ENCODE measurements around the gene KSR2.

Gene KSR2

DNA sequence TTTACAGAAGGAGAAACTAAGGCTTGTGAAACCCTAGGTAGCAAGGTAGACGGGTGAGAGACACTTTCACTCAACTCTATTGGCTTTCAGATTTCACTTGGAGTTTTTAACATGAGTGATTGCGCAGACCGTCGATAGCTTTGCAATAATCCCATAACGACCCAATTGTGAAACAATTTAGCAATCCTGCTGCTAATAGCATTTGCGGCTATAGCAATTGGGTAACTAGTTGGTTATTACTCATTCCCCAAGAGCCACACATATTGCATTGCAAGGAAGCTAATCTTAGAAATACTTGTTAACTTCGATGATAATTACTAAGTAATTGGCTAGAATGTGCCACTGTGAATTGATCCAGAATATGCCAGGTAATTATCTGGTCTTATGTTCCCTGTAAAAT, 447.4 kb downstream of the KSR2 start:
- intact Hi-C loops (cut with DNase I), result no loop called here
- DNase-seq, result no peak

DNA sequence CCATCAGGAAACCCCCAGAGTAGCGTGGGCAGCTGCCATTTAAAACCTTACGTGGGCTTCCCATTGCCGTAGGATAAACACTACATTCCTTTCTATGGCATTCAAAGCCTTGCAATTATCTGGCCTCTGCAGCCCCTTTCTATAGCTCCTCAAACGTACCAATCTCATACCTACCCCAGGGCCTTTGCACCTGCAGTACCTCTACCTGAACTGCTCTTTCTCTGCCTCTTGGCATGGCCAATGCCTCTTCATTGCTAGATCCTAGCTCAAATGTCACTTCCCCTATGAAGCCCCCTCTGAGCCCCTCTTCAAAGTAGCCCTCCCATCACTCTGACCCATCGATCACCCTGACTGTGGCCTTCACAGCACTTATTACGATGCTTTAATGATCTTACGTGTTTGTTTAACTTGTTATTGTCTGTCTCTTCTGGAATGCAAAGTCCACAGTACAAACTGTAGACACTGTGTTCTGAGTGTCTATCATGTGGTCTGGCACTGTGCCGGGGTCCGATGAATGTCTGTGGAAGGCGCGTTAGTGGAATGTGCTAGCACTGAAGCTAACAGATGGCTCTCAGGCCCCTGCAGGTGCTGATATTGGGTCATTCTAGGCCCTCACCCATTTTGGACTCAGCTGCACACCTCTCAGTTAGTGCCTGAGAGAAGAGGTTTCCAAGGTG, 450.1 kb downstream of the KSR2 start:
- peak in 1 of 10 donors; percentile 20 for DNase-seq
- intact Hi-C loops (cut with DNase I), result no loop called here

DNA sequence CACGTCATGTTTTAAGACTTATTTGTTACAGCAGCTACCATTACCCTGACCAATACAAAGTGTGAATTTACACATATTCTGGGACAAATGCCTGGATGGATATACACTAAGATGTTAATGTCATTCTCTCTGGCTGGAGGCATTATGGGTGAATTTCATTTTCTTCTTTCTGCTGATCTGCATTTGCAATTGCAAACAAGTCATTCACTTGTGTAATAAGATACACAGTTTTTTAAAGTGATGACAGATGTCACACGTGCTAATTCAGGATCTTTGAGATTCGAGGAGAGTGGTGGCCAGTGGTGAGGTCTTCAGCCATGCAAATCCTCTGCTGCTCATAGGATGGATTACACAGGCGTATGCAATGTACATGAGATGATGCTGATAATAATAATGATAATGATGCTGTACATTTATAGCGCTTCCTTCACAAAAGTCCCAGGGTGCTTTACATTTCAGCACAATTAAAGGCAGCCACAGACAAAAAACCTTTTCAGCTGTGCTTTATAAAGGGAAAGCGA, 451.5 kb downstream of the KSR2 start:
- DNase-seq, result no peak

DNA sequence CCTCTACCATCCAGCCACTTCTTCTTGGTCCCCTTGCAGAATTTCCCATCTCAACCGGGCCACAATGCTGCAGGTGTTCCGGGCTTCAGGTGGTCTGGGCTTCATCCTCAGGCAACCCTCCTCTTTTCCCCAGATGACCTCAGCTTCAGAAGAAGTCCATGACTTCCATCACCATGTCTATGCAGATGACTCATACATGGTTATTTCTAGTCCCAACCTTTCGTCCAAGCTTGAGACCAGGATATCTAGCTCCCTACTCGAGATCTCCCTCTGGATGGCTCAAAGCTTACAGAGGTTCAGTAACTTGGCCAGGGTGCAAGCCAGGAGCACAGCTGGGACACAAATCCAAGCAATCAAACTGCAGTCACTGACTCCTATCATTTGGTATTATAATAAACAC, 452.8 kb downstream of the KSR2 start:
- no peak for DNase-seq
- intact Hi-C loops (cut with DNase I), result no loop called here

More for the DNA sequence above, 451.5 kb downstream of the KSR2 start:
- intact Hi-C loops (cut with DNase I), result no loop called here

DNA sequence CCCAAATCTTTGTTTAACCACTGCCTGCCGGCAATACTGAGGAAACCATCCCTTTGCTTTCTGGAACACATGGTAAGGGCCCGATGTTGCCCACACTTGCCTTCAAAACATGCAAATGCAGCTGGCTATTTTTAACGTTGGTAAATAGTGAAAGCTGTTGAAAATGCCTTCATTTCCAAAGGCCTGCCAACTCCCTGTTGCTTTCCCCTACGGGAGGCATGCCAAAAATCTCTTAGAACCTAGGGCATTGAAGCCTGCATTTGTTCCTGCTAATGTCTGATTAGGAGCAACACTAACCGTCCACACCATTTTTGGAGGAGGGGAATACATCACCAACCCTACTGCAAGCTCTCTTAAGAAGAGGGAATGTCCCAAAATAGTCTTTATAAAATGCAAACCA, 454.8 kb downstream of the KSR2 start:
- intact Hi-C loops (cut with DNase I), result no loop called here
- DNase-seq, result peak in 5 of 10 donors; percentile 11 to 85 (median 32)

DNA sequence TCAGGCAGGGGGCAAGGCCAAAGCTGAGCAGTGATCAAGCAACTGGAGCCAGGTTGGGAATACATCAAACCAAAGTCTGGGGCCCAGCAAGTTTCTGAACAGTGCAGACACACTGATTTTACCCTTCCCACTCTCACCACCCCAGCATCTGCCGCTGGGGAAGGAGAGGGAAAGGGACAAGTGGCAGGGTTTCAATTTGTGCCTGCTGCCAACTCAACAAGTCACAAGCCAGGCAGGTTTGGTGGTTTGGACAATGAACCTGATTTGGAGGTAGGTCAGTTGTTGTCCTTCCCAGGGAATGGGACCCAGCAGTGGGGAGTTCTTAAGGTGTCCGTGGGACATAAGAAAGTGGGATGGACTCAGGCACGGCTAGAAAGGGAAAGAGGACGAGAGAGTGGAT, 455.4 kb downstream of the KSR2 start:
- DNase-seq, result no peak
- intact Hi-C loops (cut with DNase I), result no loop called here

DNA sequence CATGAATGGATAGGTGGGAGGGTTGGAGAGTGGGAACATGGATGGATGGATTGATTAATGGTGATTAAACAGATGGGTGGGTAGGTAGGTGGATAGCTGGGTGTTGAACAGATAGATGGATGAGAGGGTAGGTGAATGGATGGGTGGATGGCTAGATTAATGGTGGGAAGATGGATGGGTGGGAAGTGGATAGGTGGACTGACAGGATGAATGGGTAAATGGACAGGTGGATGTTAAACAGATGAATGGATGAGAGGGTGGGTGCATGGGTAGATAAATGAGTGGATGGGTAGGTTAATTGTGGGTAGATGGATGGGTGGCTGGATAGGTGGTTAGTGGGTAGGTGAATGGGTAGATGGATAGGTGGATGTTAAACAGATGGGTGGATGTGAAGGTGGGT, 460.3 kb downstream of the KSR2 start:
- no peak for DNase-seq
- intact Hi-C loops (cut with DNase I), result no loop called here

DNA sequence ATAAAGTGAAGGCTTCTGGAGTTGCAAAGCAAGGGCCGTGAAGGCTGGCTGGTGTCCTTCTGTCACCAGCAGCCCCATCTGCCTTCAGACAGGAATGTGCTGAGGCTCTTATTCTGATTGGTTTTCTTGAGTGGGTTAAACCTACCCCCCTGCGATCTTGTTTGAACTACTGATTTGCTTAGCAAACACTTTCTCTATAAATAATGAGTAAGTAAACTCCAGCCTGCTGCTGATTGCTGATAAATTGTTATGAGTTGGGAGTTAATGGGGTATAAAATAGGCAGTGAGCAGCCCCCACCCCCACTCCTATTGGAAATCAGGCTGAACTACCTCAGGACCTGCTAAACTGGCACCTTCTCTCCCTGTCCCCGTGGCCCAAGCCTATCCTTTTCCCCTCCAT, 461.2 kb downstream of the KSR2 start:
- DNase-seq, result no peak
- intact Hi-C loops (cut with DNase I), result no loop called here

DNA sequence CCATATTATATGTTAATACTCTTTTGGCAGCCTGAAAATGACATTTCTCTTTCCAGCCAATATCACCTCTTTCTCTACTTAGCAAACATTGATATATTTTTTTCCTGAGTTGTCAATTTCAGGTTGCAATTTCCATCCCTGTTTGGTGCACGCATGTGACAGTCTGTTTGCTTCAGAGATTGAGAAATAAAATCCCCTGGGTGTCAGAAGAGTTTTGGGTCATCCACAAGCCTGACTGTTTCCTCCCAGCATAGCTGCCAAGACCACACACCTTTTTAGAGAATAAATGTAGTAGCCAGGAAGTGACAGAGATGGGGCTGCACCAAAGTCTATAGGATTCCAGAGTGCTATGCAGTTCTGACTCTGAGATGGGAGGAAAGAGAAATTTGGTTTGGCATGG, 462.5 kb downstream of the KSR2 start:
- DNase-seq, result no peak
- intact Hi-C loops (cut with DNase I), result no loop called here

DNA sequence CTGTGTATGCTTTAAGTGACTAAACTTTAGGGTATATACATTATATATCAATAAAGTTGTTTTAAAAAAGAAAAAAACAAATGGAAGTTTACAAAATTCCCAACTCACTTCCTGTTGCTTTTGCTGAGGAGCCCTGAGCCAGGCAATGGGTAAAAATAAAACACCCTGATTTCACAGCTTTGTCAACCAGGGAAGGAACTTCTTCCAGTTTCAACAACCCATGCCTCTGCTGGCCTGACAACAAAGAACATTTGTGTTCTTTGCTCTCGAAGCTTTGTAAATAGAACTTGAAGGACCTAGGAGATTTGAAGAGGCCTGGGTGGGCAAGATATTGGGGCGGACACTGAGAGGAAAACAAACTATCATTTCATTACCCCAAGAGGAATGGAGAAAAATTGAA, 466.2 kb downstream of the KSR2 start:
- DNase-seq, result no peak
- intact Hi-C loops (cut with DNase I), result no loop called here

DNA sequence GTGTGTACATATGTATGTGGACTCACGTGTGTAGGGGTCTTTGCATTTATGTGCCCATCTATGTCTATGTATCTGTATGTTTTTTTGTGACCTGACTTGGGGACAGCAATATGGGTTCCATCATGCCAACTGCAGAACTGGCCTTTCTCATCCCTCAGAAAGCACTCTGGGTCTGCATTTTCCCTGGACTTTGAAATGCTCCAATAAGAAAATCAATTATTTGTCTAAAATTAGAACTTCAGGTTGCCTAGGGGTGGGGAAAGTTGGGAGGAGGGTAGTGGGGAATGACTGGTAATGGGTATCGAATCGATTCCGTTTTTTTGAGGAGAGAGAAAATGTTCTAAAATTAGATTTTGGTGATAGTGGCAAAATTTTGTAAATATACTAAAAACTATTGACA, 466.6 kb downstream of the KSR2 start:
- DNase-seq, result no peak
- intact Hi-C loops (cut with DNase I), result no loop called here

DNA sequence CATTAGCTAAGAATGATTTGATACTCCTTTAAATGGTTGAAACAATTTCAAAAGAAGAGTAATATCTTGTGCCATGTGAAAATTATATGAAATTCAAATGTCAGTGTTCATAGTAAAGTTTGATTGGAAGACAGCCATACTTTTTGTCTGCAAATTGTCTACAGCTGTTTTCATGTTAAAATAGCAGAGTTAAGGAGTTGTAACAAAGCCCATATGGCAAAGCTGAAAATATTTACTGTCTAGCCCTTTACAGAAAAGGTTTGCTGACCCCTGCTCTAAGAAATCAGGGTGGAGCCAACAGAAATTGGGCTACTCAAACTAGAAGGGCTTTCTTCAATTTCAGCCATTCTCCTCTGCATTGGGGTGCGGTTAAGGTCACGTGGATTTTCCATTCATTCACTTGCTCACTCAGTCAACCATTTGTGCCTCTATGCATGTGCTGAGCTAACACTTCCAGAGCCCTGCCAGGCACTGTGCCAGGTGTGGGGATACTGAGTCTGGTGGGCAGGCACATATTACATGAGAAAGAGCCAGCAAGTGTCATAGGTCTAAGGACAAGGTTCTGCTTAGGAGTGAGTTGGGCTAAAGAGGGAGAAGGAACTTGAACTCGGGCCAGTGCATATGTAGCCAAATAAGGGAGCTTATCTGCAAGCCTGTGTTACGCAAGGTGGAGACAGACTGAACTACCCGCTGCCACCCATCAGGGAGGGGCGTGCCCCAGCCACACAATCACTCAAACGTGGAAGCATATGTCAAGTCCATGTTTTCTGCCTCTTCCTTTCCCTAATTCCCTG, 467.5 kb downstream of the KSR2 start:
- DNase-seq, result no peak
- intact Hi-C loops (cut with DNase I), result no loop called here

DNA sequence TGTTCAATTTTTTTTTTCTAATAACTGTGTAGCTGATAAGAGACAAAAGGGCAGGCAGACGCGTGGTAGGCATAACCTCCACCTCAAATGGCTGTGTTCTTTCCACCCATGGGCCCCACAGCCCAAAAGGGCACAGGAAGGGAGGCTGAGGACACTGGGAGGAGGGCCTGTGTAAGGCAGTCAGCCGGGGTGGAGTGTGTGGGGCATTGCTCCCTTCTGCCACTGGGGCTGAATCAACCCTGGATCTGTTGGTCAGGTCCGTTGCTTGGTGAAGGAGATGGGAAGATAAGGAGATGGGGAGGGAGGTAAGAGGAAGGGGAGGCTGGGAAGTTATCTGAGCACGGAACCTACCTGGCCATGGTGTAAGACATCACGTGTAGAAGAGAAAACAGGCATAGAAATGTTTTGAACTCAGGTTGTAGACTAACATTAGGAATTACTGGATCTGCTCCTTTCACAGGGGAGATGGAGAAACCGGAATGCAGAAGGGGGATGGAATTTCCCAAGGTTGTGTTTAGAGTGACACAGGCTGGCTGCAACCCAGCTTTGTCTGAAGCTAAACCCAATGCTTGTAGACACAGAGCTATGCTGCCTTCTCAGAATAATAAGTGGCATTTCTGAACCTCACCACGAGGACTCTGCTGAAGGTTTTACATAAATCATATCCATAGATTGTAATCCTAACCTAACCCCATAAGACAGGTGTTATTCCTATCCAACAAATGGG, 468.9 kb downstream of the KSR2 start:
- no peak for DNase-seq
- intact Hi-C loops (cut with DNase I), result no loop called here

DNA sequence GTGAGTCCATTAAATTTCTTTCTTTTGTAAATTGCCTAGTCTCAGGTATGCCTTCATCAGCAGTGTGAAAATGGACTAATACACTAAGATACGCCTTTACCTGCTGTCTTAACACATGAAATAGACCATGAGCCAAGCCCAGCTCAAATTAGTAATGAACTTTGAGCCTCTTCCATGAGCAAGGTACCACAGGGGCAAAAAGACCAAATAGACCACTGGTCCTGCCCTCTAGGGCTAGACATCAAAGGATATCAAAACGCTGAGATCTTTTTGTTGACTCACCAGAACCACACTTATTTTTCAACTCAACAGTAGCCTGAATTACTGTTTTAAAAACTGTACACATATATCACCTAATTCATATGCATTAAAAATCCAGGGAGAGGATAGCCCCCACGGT, 469.9 kb downstream of the KSR2 start:
- DNase-seq, result no peak
- intact Hi-C loops (cut with DNase I), result no loop called here

DNA sequence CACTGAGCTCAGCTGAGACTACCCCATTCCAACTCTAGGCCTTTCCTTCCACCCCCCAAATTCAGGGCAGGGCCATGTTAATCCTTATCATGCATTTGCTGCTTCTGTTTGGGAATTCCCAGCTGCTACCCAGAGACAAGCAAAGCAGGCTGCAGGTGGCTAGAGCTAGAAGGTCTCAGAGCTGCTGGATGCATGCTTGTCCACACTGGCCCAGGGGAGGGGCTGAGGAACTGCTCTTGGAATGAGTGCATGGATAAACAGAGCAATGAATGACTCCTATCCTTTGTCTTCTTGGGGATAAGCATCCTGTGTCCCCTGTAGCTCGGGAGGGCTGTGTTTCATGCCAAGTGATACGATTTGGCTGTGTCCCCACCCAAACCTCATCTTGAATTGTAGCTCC, 470.5 kb downstream of the KSR2 start:
- intact Hi-C loops (cut with DNase I), result no loop called here
- no peak for DNase-seq

DNA sequence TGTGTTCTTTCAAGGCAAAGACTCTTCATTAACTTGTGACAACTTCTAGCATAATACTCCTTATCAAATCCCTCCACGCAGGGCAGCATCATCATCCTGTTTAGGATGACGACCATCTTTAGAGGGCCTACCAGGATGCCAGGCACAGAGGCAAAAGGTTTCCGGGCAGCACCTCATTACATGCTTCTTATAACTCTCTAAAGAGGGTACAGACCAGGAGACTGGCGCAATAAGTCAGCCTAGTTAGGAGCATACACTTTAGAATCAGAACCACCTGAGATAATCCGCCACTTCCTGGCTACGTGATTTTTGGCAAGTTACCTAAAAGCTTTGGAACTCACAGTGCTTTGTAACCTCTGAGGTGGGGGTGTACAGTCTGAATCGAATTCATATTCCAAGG, 471.4 kb downstream of the KSR2 start:
- no peak for DNase-seq
- intact Hi-C loops (cut with DNase I), result no loop called here

DNA sequence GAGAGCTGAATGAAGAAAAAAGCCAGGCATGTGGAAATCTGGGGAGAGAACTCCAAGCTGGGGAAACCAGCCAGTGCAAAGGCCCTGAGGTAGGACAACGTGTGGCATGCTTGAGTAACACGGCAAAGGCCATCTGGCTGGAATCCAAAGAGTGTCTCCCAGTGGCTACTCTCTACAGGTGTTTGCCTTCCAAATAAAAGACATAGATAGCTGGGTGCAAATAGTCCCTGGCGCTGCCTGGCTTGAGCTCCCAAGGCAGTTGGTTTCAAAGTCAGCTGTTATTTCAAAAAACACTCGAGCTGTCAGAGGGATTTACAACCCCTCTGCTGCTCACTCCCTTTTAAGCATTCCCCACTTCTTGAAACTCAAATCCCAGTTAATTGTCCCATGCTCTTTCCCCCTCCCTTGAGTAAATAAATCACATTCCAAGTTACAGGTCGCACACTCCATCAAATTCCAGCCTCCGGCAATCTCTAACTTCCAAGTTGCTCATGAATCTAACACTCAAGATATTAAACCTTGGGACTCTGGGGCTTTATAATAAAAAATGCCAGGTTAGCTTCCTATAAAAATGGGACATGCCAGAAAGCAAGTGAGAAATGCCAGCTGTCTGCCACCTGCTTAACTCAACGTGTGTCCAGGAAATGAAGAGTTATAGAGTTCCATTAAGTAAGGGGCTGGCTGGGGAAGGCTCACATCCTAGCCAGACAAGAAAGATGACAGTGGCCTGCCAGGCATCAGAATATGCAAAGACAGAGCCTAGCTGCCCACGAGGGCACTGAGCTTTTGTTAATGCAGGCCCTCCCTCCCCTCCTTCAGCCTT, 473.7 kb downstream of the KSR2 start:
- intact Hi-C loops (cut with DNase I), result no loop called here
- DNase-seq, result no peak

DNA sequence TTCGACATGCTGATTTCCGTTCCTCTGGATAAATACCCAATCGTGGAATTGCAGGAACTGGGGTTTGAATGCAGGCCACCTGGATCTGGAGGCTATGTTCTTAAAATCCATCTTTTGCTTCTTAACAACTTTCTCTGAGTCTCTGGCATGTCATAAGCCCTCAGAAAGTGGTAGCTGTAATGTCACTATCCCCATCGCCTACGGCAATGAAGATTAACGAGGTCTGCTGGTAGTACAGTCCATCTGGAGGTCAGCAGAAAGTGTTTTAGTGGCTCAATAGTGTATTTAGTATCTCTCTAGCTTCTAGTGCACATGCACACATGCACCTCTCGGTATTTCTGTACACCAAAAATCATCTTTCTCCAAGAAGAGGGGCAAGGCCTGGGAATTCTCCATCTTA, 477.1 kb downstream of the KSR2 start:
- DNase-seq, result no peak
- intact Hi-C loops (cut with DNase I), result no loop called here

DNA sequence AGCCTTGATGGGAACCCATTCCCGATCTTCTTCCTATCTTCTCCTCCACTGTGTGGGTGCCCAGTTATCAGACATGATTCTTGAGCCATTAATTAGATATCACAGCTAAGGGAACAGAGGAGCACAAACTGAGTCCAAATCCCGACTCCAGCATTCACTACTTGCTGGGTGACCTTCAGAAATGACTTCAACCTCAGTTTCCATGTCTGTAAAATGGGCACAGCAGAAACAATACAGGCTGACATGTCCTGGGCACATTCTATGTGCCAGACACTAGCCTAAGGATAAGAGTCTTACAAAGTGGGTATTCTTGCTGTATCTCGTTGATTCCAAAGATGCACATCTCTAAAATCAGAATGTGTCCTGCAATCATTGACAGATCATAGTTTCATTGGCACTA, 478.7 kb downstream of the KSR2 start:
- intact Hi-C loops (cut with DNase I), result no loop called here

DNA sequence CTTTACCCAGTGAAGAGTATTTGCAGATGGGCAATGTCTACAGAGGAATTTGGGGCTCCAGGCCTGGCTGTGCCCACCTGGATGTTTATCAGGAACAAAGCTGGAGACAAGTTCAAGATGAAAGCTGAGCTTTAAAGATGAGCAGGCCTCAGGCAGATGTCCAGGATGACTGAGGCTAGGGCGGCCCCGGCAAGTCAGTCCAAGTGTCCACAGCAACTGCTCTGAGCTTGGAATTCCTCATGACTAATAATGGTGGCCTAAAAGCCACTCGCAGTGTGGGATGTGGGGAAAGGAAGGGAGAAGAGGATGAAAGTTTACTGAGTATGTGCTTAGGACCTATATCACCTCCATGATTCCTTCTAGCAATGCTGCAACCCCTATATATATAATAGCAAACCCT, 479.1 kb downstream of the KSR2 start:
- intact Hi-C loops (cut with DNase I), result no loop called here
- DNase-seq, result no peak

More for the DNA sequence above, 478.7 kb downstream of the KSR2 start:
- no peak for DNase-seq

Measured in posterior cingulate gyrus (tissue), 11 donors.